RWPE2 (cell line): ENCODE results near the gene PCSK9.
"Not testable (repeated sequence)": the region's sequence is repeated elsewhere in the genome, so short reads cannot be mapped to it uniquely, and the experiment has no call there.

Source experiments
- ATAC-seq: fragments of 200-7000 bp; cut with Tn5 transposase; 3 replicates; pipeline ENCODE4 v1.9.1; 2021; ENCODE audit warnings: low read depth
- DNase-seq: peaks from one replicate; pipeline ENCODE4 v3.0.0-alpha.2; 2020; ENCODE audit warnings: low spot score
- H3K27ac ChIP-seq: fragments of 450-650 bp; 2 replicates; pipeline ENCODE4 v1.5.1; 2017; ENCODE audit warnings: mild to moderate bottlenecking; ENCODE audit not compliant: poor library complexity, severe bottlenecking
- H3K27me3 ChIP-seq: fragments of 250-450 bp; sonication (Bioruptor Pico); 2 replicates; pipeline ENCODE4 v1.5.1; 2021; ENCODE audit warnings: mild to moderate bottlenecking, moderate library complexity; ENCODE audit not compliant: insufficient read depth, poor library complexity, severe bottlenecking
- H3K36me3 ChIP-seq: fragments of 250-450 bp; sonication (Bioruptor Pico); 2 replicates; pipeline ENCODE4 v1.5.1; 2020; ENCODE audit warnings: low read depth, mild to moderate bottlenecking, moderate library complexity
- H3K4me1 ChIP-seq: fragments of 250-450 bp; sonication (Bioruptor Pico); 2 replicates; pipeline ENCODE4 v1.5.1; 2021; ENCODE audit warnings: mild to moderate bottlenecking, moderate library complexity; ENCODE audit not compliant: insufficient read depth, poor library complexity, severe bottlenecking
- H3K4me3 ChIP-seq: fragments of 250-450 bp; sonication (Bioruptor Pico); 2 replicates; pipeline ENCODE4 v1.5.1; 2021; ENCODE audit warnings: mild to moderate bottlenecking, moderate library complexity; ENCODE audit not compliant: severe bottlenecking
- H3K9me3 ChIP-seq: fragments of 250-450 bp; sonication (Bioruptor Pico); 2 replicates; pipeline ENCODE4 v1.5.1; 2021; ENCODE audit warnings: mild to moderate bottlenecking, moderate library complexity; ENCODE audit not compliant: severe bottlenecking
- CTCF ChIP-seq: fragments of 450-650 bp; IDR thresholded peaks from one replicate; pipeline ENCODE4 v1.5.1; 2017; ENCODE audit warnings: mild to moderate bottlenecking, moderate library complexity; ENCODE audit not compliant: poor library complexity, severe bottlenecking

Gene PCSK9

GRCh38 chr1:55095095-55095494, 55.7 kb downstream of the PCSK9 start:
- ATAC-seq (no peak), DNase-seq (no peak)
- no peaks in the 10 kb centered on the region for H3K9me3 ChIP-seq
- peaks cover 97% of the 10 kb centered on the region for H3K36me3 ChIP-seq
- no peak overlapping the region for H3K4me3 ChIP-seq
- no peak overlapping the region for H3K27ac ChIP-seq
- no peaks in the 10 kb centered on the region for H3K27me3 ChIP-seq
- TF ChIP-seq CTCF, result no peak
- no peaks in the 10 kb centered on the region for H3K4me1 ChIP-seq

GRCh38 chr1:55103891-55104290, 64.5 kb downstream of the PCSK9 start:
- Histone ChIP-seq H3K4me3 (no peak overlapping the region), H3K27me3 (no peaks in the 10 kb centered on the region), H3K4me1 (no peaks in the 10 kb centered on the region), H3K9me3 (no peaks in the 10 kb centered on the region), H3K27ac (no peak overlapping the region), H3K36me3 (peaks cover 91% of the 10 kb centered on the region)
- ATAC-seq (no peak), DNase-seq (no peak)
- no peak for TF ChIP-seq CTCF

- Histone ChIP-seq H3K4me1 (no peaks in the 10 kb centered on the region), H3K9me3 (no peaks in the 10 kb centered on the region), H3K4me3 (no peak overlapping the region), H3K27me3 (no peaks in the 10 kb centered on the region), H3K27ac (no peak overlapping the region), H3K36me3 (peaks cover 91% of the 10 kb centered on the region)
- no peak for DNase-seq
- TF ChIP-seq CTCF, result no peak
- ATAC-seq, result no peak
These were observed 67.8 kb downstream of the PCSK9 start for GRCh38 chr1:55107101-55107500.

GRCh38 chr1:55109005-55109404, 69.7 kb downstream of the PCSK9 start:
- ATAC-seq, H3K4me1 ChIP-seq, H3K27me3 ChIP-seq, H3K4me3 ChIP-seq, H3K27ac ChIP-seq, DNase-seq, H3K9me3 ChIP-seq: not testable (repeated sequence)
- H3K36me3 ChIP-seq, result peaks cover 91% of the 10 kb centered on the region
